ENCODE measurements around the gene ZEB1. TPM values are rescaled to one million over a fixed set of nuclear protein-coding genes. Genes with fewer than 3 reads are reported as not detected.

Gene ZEB1
- total and polyA plus RNA-seq, 2 donors (not counting 1 experiment from before 2014, with no cell fraction given) = 73.7 to 221 TPM

GRCh38 chr10:31381171-31381570 is 62.2 kb downstream of the ZEB1 start:
- Histone ChIP-seq H3K4me3 (replicated peaks in 1 of 4; ENCODE audit: control extremely low read depth in 1 of 4, insufficient read depth in 1 of 4, low read depth in 3 of 4, low read length in 4 of 4) (no peak overlapping the region), H3K4me2 (ENCODE audit: extremely low read depth, insufficient read depth, low read length) (no peak overlapping the region), H3K79me2 (ENCODE audit: control insufficient read depth, insufficient read depth, low read length) (peaks cover 86% of the 10 kb centered on the region), H3K4me1 (ENCODE audit: control insufficient read depth, extremely low read depth, insufficient read depth, low read length) (peaks cover 2% of the 10 kb centered on the region), H4K20me1 (ENCODE audit: control insufficient read depth, extremely low read depth, insufficient read depth, low read length) (peaks cover under 1% of the 10 kb centered on the region), H3K27ac (ENCODE audit: insufficient read depth, low read length) (no peak overlapping the region), H3K36me3 (ENCODE audit: control insufficient read depth, insufficient read depth, low read length) (peaks cover 2% of the 10 kb centered on the region), H2AFZ (ENCODE audit: low read length) (no peak overlapping the region), H3K9ac (ENCODE audit: insufficient read depth, low read length) (no peak overlapping the region), H3K9me3 (ENCODE audit: control insufficient read depth, insufficient read depth, low read depth, low read length) (no peaks in the 10 kb centered on the region), H3K27me3 (ENCODE audit: control insufficient read depth, insufficient read depth, low read length) (no peaks in the 10 kb centered on the region)
- TF ChIP-seq CTCF (conservative IDR thresholded peaks at IDR 0.05 in 1 of 2, IDR thresholded peaks at IDR 0.05 in 1 of 2; ENCODE audit: low read depth in 1 of 2, low read length in 2 of 2) (no peak), EZH2 (IDR thresholded peaks at IDR 0.05; ENCODE audit: low read length, missing control alignments) (no peak)
- DNase-seq (ENCODE audit: low read depth in 2 of 2) = peak in 1 of 2 donors; percentile 51

- no peaks in the 10 kb centered on the region for H4K20me1 ChIP-seq (ENCODE audit: control insufficient read depth, extremely low read depth, insufficient read depth, low read length)
- peaks cover 2% of the 10 kb centered on the region for H3K36me3 ChIP-seq (ENCODE audit: control insufficient read depth, insufficient read depth, low read length)
- peaks cover 2% of the 10 kb centered on the region for H3K4me1 ChIP-seq (ENCODE audit: control insufficient read depth, extremely low read depth, insufficient read depth, low read length)
- no peaks in the 10 kb centered on the region for H3K27me3 ChIP-seq (ENCODE audit: control insufficient read depth, insufficient read depth, low read length)
- DNase-seq (ENCODE audit: low read depth in 2 of 2) = peak; percentile 32 to 50
- peaks cover 86% of the 10 kb centered on the region for H3K79me2 ChIP-seq (ENCODE audit: control insufficient read depth, insufficient read depth, low read length)
- TF ChIP-seq EZH2 (IDR thresholded peaks at IDR 0.05; ENCODE audit: low read length, missing control alignments) (no peak), CTCF (conservative IDR thresholded peaks at IDR 0.05 in 1 of 2, IDR thresholded peaks at IDR 0.05 in 1 of 2; ENCODE audit: low read depth in 1 of 2, low read length in 2 of 2) (no peak)
- H3K4me3 ChIP-seq (replicated peaks in 1 of 4; ENCODE audit: control extremely low read depth in 1 of 4, insufficient read depth in 1 of 4, low read depth in 3 of 4, low read length in 4 of 4) = no peak overlapping the region
- H3K27ac ChIP-seq (ENCODE audit: insufficient read depth, low read length) = no peak overlapping the region
- H2AFZ ChIP-seq (ENCODE audit: low read length) = no peak overlapping the region
- H3K9ac ChIP-seq (ENCODE audit: insufficient read depth, low read length) = no peak overlapping the region
- no peaks in the 10 kb centered on the region for H3K9me3 ChIP-seq (ENCODE audit: control insufficient read depth, insufficient read depth, low read depth, low read length)
- H3K4me2 ChIP-seq (ENCODE audit: extremely low read depth, insufficient read depth, low read length) = no peak overlapping the region
These were observed 62.8 kb downstream of the ZEB1 start for GRCh38 chr10:31381766-31382316.

- no peaks in the 10 kb centered on the region for H4K20me1 ChIP-seq (ENCODE audit: control insufficient read depth, extremely low read depth, insufficient read depth, low read length)
- no peak overlapping the region for H3K4me3 ChIP-seq (replicated peaks in 1 of 4; ENCODE audit: control extremely low read depth in 1 of 4, insufficient read depth in 1 of 4, low read depth in 3 of 4, low read length in 4 of 4)
- no peak for DNase-seq (ENCODE audit: low read depth in 2 of 2)
- H3K27ac ChIP-seq (ENCODE audit: insufficient read depth, low read length) = no peak overlapping the region
- peaks cover 2% of the 10 kb centered on the region for H3K4me1 ChIP-seq (ENCODE audit: control insufficient read depth, extremely low read depth, insufficient read depth, low read length)
- peak overlapping the region; percentile 25 for H3K4me2 ChIP-seq (ENCODE audit: extremely low read depth, insufficient read depth, low read length)
- no peak for TF ChIP-seq CTCF (conservative IDR thresholded peaks at IDR 0.05 in 1 of 2, IDR thresholded peaks at IDR 0.05 in 1 of 2; ENCODE audit: low read depth in 1 of 2, low read length in 2 of 2)
- no peak for TF ChIP-seq EZH2 (IDR thresholded peaks at IDR 0.05; ENCODE audit: low read length, missing control alignments)
- no peak overlapping the region for H2AFZ ChIP-seq (ENCODE audit: low read length)
- no peaks in the 10 kb centered on the region for H3K9me3 ChIP-seq (ENCODE audit: control insufficient read depth, insufficient read depth, low read depth, low read length)
- peaks cover 6% of the 10 kb centered on the region for H3K36me3 ChIP-seq (ENCODE audit: control insufficient read depth, insufficient read depth, low read length)
- no peak overlapping the region for H3K9ac ChIP-seq (ENCODE audit: insufficient read depth, low read length)
- no peaks in the 10 kb centered on the region for H3K27me3 ChIP-seq (ENCODE audit: control insufficient read depth, insufficient read depth, low read length)
- peaks cover 81% of the 10 kb centered on the region for H3K79me2 ChIP-seq (ENCODE audit: control insufficient read depth, insufficient read depth, low read length)
These were observed 65.0 kb downstream of the ZEB1 start for GRCh38 chr10:31383810-31384588.

Measured in fibroblast of lung (primary cell).